Breast epithelium (tissue), 3 donors: Measurements from ENCODE around the gene NPTX1.

Source experiments
- POLR2AphosphoS5 ChIP-seq, 3 donors: sonication (generic); formaldehyde crosslinking; IDR thresholded peaks; one replicate each; pipeline ENCODE4 v1.6.1; 2017; ENCODE audit warnings: antibody characterized with exemption in 3 of 3
- TF ChIP-seq, protein P1 (sequence below), 3 donors: fragments of 450-650 bp; IDR thresholded peaks; one replicate each; pipeline ENCODE4 v1.5.1; 2016 to 2017; ENCODE audit warnings: antibody characterized with exemption in 3 of 3, mild to moderate bottlenecking in 3 of 3, moderate library complexity in 3 of 3

DNA sequence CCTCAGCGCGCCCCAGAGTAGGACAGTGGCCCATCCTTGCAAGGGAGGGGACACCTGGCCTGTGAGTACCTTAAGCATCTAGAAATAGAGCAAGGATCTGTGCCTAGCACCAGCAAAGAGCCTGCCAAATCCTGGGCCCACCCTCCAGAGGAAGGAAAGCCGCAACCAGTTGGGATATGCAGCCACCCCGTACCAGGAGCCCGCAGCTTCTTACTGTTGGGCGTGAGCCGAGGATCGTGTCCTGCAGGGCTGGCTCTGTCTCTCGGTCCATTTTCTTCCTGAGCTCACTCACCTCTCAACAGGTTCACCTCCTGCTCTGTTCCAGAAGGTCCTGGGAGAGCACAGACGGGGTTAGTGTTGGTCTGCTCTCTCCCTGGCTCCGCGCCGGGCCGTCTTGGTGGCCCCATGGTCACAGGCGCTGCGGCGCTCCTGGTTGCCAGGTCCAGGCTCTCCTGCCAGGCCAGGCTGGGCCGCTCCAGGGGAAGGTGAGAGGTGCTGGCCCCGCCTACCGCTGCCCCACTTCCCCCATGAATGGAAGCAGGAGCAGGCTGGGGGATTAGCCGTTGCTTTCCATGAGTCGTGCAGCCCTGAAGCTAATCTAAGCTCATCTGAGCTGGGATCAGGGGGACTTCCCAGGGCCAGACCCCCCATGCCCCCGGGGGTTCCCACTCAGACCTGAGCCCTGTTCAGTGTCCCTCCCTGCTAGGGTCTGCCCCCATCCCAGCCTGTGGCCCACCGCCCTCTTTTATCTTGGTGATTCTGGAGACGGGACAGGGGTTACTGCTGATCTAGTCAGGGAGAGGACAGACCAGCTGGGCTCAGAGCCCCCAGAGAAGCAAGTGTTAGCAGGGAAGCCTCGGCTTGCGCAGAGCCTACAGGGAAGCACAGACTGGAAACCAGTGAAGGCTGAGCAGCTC lies 48.8 kb downstream of the NPTX1 start:
- TF ChIP-seq, protein P1, sequence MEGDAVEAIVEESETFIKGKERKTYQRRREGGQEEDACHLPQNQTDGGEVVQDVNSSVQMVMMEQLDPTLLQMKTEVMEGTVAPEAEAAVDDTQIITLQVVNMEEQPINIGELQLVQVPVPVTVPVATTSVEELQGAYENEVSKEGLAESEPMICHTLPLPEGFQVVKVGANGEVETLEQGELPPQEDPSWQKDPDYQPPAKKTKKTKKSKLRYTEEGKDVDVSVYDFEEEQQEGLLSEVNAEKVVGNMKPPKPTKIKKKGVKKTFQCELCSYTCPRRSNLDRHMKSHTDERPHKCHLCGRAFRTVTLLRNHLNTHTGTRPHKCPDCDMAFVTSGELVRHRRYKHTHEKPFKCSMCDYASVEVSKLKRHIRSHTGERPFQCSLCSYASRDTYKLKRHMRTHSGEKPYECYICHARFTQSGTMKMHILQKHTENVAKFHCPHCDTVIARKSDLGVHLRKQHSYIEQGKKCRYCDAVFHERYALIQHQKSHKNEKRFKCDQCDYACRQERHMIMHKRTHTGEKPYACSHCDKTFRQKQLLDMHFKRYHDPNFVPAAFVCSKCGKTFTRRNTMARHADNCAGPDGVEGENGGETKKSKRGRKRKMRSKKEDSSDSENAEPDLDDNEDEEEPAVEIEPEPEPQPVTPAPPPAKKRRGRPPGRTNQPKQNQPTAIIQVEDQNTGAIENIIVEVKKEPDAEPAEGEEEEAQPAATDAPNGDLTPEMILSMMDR (IDR thresholded peaks at IDR 0.05), result no peak
- no peak for TF ChIP-seq POLR2AphosphoS5 (IDR thresholded peaks at IDR 0.05)
